HUDEP-2 (cell line): ENCODE results near the gene THTPA.

Experiments used
- DNase-seq, 76 experiments: peaks; one replicate each; lab custom pipeline; 2025; ENCODE audit not compliant: unreplicated experiment in 76 of 76; lab: John Stamatoyannopoulos, UW

Gene THTPA

DNA sequence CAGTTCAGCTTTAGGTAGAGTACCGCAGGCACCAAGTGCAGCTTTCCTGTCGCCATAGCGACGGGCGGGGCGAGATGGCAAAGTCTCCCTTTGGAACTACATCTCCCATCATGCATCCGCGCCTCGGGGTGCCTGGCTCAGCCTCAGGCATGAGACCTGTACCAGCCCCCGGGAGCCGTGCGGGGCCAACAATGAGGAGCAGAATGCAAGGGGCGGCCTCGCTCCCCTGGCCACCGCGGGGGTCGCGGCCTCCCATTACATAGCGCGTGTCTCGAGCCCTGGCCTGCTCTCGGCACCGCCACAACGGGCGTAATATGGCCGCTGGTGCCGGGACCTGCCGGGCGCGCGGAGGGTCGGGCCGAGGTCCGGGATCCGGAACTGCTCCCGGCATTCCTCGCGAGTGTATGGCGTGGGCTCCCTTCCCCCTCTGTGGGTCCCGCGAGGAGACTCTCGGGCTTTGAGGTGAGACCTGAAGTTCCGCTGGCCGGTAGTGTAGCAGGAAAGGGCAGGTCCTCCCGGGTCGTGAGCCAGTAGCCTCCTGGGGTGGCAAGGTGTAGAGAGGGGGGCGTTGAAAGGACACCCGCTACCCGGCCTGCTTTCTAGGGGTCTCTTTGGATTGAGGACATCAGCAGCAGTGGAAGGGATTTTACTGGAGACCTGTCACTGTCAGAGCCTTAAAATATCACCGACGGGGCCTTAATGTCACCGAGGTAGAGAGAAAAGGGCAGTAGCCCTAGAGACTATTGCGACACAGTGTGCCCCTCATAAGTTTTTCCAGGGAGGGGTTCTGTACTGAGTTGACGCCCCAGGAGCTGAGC is at the start of gene THTPA:
THTPA (plus strand) TSS at position 390 of the 818 bp plus-strand sequence. CDS start 487 bp downstream, outside the sequence.
- peak in 75 of 76 experiments; percentile 43 to 92 (median 82) for DNase-seq

- no peak for DNase-seq
Observed at GRCh38 chr14:23512156-23512555, 43.9 kb upstream of the THTPA start.

GRCh38 chr14:23513005-23513817 is 42.9 kb upstream of the THTPA start:
- DNase-seq: no peak

DNA sequence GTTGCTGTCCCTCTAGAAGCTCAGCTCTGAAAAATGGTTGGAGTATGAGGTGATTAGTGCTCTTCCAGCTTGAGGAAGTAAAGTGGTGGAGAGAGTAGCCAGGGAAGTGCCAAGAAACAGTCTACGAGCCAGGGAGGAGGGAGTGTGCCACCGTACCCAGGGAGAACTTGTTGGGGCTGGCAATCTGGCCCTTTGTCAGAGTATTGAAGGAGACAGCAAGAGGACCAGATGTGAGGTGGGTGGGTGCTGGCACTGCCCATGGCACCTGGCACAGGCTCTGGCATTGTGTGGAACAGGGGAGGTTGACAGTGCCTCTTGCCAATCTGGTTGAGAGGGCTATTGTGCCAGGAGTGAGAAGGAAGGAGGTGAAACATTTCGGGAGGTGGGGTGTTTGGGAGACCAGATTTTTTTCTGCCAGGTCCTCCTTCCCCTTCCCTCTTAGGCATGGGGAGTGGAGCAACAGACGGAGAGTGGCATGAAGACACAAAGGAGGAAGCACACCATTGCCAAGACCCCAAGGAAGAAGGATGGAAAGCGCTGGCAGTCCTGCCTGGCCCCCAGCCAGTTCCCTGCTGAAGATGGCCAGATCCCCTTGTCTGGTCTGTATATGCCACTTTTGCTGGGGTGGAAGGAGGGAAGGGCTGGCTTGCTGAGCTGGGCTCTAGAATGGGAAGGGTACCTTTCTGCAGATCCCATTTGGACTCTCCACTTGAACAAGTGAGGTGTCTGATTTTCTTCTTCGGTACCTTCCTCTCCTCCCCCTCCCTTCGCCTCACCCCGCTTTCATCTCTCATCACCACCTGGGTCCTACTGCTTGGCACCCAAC is 42.0 kb upstream of the THTPA start:
- DNase-seq: no peak

- no peak for DNase-seq
Observed at GRCh38 chr14:23514644-23514957, 41.5 kb upstream of the THTPA start.

- DNase-seq: no peak
Observed at GRCh38 chr14:23517650-23518326, 38.3 kb upstream of the THTPA start.

GRCh38 chr14:23518709-23519108 is 37.4 kb upstream of the THTPA start:
- no peak for DNase-seq

DNA sequence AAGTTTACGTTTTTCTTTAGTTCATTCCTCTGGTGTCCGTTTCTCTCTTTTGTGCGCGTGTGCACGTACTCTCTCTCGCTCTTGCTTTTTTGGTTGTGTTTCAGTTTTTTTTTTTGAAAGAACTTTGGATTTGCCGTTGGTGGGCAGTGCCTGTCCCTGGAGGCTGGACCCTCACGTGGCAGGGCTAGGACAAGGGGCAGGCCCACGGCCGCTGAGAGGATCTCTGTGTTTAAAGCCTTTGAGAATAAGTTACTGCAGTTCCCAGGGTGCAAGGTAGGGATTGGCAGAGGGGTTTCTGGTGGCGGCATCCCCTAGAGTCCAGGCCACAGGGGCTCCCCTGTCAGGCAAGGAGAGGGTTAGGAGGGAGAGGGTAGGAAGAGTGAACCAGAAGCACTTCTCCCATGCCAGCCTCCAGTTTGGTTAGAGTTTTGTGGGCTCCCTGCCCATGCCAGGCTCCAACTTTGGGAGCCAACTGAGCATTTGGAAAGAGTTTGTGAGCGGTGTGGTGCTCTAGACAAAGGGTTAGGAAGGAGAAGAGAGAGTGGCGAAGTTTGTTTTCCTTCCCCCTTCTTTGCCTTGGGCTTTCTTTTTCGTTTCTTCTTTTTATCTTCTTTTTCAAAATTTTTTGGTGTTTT is 35.1 kb upstream of the THTPA start:
- DNase-seq: no peak

DNA sequence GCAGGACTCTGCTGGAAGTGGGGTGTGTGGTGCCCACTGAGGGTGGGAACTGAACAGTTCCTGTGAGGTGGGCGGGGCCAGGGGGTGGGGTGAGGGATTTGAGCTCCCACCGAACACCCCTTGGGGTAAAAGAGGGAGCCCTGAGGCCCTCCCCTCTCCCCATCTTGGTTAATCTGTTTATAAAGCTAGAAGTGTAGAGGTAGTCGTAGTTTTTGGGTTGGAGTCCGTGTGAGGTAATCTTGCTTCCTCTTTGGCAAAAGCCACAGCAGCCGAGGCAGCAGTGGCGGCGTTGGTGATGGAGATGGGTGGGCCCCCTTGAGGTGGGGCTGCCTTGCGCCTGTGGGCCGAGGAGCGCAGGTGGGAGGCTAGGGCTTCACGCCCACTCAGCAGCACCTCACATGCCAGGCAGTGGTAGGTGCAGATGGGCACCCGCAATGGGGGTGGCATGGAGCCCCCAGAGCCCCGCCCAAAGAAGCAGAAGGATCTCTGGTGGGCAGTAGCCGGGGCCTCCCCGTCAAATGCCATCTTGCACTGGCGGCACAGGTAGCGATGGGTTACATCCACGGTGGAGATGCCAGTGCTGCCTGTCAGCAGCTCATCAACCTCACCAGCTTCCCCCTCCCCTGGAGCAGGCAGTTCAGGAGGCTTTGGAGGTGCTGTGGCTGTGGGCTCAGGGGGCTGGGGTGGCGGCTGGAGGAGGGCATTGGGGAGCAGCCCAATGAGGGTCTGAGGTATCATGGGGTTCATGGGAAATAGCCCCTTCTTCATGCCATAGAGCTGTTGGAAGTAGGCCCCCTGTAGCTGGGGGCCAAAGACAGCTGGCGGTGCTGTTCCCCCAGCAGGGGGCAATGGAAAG is 34.1 kb upstream of the THTPA start:
- no peak for DNase-seq

DNA sequence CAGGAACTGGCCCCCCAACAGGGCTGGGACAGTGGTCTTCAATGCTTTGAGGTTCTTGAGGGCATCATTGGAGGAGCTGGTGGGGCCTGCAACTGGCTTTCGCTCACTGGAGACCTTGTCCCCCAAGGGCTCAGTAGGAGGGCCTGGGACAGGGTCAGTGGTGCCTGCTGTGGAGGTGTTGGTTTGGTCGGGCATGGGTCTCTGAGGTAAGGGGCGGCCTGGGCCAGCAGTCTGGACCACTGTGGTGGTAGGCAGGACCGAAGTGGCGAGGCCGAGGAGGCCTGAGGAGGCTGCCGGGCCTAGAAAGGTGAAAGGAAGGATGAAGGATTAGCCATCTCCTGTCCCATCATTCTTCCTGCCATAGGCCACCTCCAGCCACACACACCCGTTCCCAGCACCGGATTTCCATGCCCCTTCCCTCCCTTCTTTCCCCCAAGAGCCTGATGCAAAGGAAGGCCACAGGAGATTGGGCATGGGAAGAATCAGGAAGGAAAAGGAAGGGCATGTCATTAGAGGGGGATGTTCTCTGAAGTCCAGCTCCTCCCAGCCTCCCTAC is 33.4 kb upstream of the THTPA start:
- DNase-seq: no peak

DNA sequence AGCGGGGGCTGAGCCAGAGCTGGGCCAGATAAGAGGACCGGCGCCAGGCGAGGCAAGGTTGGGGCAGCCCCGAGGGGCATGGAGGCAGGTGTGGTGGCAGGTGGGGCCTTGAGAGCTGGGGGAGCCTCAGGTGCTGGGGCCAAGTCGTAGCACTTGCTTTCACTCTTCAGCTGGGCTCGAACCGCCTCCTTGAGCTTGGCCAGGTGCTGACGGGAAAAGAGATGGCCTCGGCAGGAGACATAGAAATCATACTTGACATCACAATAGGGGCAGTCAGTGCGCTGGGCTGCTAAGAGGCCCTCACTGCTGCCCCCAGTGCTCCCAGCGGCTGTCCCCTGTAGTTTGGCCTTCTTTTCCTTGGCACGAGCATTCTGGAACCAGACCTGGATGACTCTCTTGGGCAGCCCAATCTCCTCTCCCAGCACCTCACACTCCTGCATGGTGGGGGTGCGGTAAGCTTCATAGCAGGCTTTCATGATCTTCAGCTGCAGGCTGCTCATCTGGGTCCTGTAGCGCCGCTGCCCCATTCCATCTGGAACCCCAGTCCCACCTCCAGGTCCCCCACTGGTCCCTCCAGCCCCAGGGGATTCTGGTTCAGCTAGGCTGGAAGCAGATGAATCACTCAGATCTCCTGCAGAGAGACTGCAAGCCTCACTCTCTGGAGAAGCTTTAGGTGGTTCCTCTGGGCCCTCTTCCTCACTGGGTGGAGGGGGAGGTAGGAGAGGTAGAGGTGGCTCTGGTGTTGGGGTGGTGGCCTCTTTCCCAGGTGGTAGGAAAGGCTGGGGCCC is 32.6 kb upstream of the THTPA start:
- no peak for DNase-seq

DNA sequence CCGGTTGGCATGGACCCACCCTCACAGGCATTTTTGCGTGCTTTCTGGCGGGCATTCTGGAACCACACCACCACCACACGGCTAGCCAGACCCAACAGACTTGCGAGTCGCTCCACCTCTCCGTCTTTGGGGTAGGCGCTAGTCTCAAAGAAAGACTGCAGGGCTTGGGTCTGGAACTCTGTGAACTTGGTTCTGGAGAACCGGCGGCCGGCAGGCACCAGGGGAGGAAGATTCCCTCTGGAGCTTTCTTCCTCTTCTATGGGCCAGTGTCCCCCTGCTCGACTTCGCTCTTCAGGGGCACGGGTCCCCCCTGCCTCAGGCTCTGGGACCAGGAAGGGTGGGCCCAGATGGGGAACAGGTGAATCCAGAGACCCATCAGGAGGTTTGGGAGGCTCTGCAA is 31.1 kb upstream of the THTPA start:
- no peak for DNase-seq

- DNase-seq: no peak
Observed at GRCh38 chr14:23525611-23526010, 30.5 kb upstream of the THTPA start.

GRCh38 chr14:23528555-23528954 is 27.5 kb upstream of the THTPA start:
- DNase-seq: no peak

DNA sequence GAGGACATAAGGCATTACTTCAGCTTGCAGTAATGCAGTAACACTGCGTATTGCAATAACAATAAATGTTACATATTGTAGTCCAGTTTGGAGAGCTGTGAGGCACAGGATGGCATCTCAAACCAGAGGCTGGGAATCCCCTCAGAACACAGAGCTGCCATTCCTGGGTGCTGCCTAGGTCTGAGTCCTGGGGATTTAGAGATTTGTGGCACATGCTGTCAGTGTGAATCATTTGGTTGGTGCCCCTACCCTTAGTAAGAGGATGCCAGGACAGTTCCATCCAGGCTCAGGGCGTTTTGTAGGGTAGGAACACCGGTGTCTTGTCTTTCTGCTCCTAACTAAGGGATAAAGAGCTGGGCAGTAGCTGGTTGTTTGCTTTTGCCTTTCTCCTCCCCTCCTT is 27.1 kb upstream of the THTPA start:
- no peak for DNase-seq

DNA sequence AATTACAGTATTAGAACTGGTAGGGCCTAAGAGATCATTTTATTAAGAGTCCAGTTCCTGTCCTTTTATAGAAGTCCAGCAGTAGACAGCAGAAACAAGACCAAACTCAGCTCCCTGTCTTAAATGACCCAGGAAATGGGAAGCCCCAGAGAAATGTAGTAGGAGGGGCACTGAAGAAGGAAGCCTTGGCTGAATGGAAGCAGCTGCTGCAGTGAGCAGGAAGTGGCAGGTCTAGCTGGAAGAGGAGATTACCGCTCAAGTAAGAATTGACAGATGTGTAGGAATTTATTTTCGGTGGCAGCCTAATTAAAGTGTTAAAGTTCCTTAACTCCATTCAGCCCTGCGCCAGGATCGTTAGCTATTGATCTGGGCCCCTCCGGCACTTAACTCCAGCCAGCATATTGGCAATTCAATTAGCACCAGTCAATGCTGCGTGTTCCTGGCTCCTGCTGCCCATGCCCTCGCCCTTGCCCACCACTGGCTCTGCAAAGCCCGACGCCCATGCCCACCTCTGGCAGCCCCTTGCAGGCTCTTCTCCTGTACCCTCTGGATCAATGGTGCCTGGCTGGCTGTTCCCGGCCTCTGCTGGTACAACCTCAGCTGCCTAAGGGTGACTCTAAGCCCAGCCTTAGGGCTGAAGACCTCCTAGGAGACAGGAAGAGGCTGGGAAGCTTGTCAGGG is 25.6 kb upstream of the THTPA start:
- DNase-seq: no peak

GRCh38 chr14:23531391-23531790 is 24.7 kb upstream of the THTPA start:
- no peak for DNase-seq

DNA sequence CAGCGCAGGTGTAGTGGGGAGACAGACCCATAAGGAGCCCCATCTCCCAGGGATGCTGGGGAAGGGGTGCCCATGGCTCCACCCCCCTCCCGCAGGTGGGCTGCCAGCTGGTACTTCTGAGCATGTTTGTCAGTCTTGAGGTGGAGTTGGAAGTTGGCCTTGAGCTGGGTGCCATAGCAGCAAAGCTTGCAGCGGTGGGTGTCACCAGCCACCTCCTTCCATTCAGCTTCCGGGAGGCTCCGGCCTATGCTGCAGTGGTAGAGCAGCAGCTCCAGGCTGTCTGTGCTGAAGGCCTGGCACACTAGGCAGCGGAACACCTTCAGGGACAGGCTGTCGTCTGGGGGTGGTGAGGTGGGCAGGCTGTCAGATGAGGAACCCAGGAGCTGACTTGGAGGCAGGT is 23.4 kb upstream of the THTPA start:
- DNase-seq: no peak
